ENCODE measurements around the gene LSAMP.

GRCh38 chr3:116020989-116021388 is 424.3 kb downstream of the LSAMP start:
- TF ChIP-seq POLR2A (conservative IDR thresholded peaks at IDR 0.05) (no peak), MAX (CRISPR knock-in tag; IDR thresholded peaks at IDR 0.05) (no peak), ZNF174 (CRISPR knock-in tag; IDR thresholded peaks at IDR 0.05) (no peak), SMAD4 (CRISPR knock-in tag; conservative IDR thresholded peaks at IDR 0.05) (no peak), EZH2 (IDR thresholded peaks at IDR 0.05; ENCODE audit: borderline replicate concordance, low read depth, low read length) (no peak), POLR2AphosphoS5 (IDR thresholded peaks at IDR 0.05; ENCODE audit: control insufficient read depth, insufficient read depth, low read depth, low read length) (no peak), RAD21 (CRISPR knock-in tag; conservative IDR thresholded peaks at IDR 0.05 in 1 of 2, IDR thresholded peaks at IDR 0.05 in 1 of 2) (no peak), JUND (IDR thresholded peaks at IDR 0.05; ENCODE audit: borderline replicate concordance, low read depth, low read length) (no peak), JUND (tag; IDR thresholded peaks at IDR 0.05; ENCODE audit: borderline replicate concordance, low read depth, low read length) (no peak), ZBTB33 (CRISPR knock-in tag; IDR thresholded peaks at IDR 0.05) (no peak), TEAD4 (IDR thresholded peaks at IDR 0.05; ENCODE audit: low read length) (no peak), TEAD4 (CRISPR knock-in tag; IDR thresholded peaks at IDR 0.05; ENCODE audit: borderline replicate concordance) (no peak), CLOCK (CRISPR knock-in tag; IDR thresholded peaks at IDR 0.05; ENCODE audit: borderline replicate concordance) (no peak), CTCF (IDR thresholded peaks at IDR 0.05 in 2 of 3, conservative IDR thresholded peaks at IDR 0.05 in 1 of 3; ENCODE audit: insufficient read depth in 2 of 3, low read depth in 1 of 3, low read length in 3 of 3) (no peak)
